Caco-2 (cell line): Measurements from ENCODE around the gene SLC10A7. TPM values are rescaled to one million over a fixed set of nuclear protein-coding genes. Genes with fewer than 3 reads are reported as not detected.

Source experiments
- BruUV-seq: library from RNA; stranded (reverse); fragments of 400-500 nt; replicated peaks from 2 replicates; lab custom pipeline; 2021; lab: Mats Ljungman, UMichigan
- CTCF ChIA-PET: fragments of 300-600 bp; sonication (Branson Sonifier 250); formaldehyde crosslinking; loops from one replicate; lab custom pipeline; 2022; ENCODE audit warnings: antibody characterized with exemption; lab: Charles Lee
- POLR2A ChIA-PET: fragments of 300-600 bp; sonication (Branson Sonifier 250); formaldehyde crosslinking; loops from one replicate; lab custom pipeline; 2022; ENCODE audit warnings: antibody characterized with exemption; lab: Charles Lee
- DNase-seq, 2 experiments: peaks; one replicate each; pipeline versions ENCODE4 v3.0.0 to v3.0.0-alpha.2; 2020 to 2022
- H3K27me3 ChIP-seq: replicated peaks from 2 replicates; pipeline ENCODE4 v1.6.0; 2011; ENCODE audit warnings: low read length; ENCODE audit not compliant: control insufficient read depth, insufficient read depth
- H3K36me3 ChIP-seq: 2 replicates; pipeline ENCODE4 v1.5.1; 2011; ENCODE audit warnings: low read length; ENCODE audit not compliant: control insufficient read depth, insufficient read depth
- H3K4me1 ChIP-seq: fragments of 250-450 bp; sonication (Bioruptor Pico); 2 replicates; pipeline ENCODE4 v1.5.1; 2020; ENCODE audit warnings: mild to moderate bottlenecking
- H3K4me3 ChIP-seq: 2 replicates; pipeline ENCODE4 v1.5.1; 2011; ENCODE audit warnings: low read depth, mild to moderate bottlenecking, control low read depth, low read length
- H3K9me3 ChIP-seq: fragments of 250-450 bp; sonication (Bioruptor Pico); 2 replicates; pipeline ENCODE4 v1.5.1; 2020; ENCODE audit warnings: mild to moderate bottlenecking, moderate library complexity
- H3K27ac Mint-ChIP-seq: one replicate; pipeline ENCODE4 v1.8.0; 2022; ENCODE audit warnings: mixed read lengths; ENCODE audit not compliant: unreplicated experiment
- H3K27me3 Mint-ChIP-seq: one replicate; pipeline ENCODE4 v1.8.0; 2022; ENCODE audit warnings: mixed read lengths; ENCODE audit not compliant: insufficient read depth, unreplicated experiment
- H3K36me3 Mint-ChIP-seq: one replicate; pipeline ENCODE4 v1.8.0; 2022; ENCODE audit warnings: mild to moderate bottlenecking, mixed read lengths; ENCODE audit not compliant: insufficient read depth, unreplicated experiment
- H3K4me1 Mint-ChIP-seq: one replicate; pipeline ENCODE4 v1.8.0; 2022; ENCODE audit warnings: low read depth, mixed read lengths; ENCODE audit not compliant: unreplicated experiment
- H3K4me3 Mint-ChIP-seq: one replicate; pipeline ENCODE4 v1.8.0; 2022; ENCODE audit warnings: mild to moderate bottlenecking, moderate library complexity, mixed read lengths; ENCODE audit not compliant: unreplicated experiment
- H3K9me3 Mint-ChIP-seq: one replicate; pipeline ENCODE4 v1.8.0; 2022; ENCODE audit warnings: mixed read lengths; ENCODE audit not compliant: unreplicated experiment
- intact Hi-C: fragments of 100-400 bp; cut with micrococcal nuclease; formaldehyde crosslinking; loops from one replicate; pipeline ENCODE4 v1.10.0; 2022; ENCODE audit not compliant: unreplicated experiment
- total RNA-seq: library from RNA; stranded (reverse); gene quantifications from 2 replicates; pipeline ENCODE4 v1.2.3, GENCODE V29; 2022
- TF ChIP-seq, protein P1 (sequence below), 2 experiments: fragments of 200-600 bp in 1 of 2; IDR thresholded peaks; 1 replicate in 1 of 2; 2 replicates in 1 of 2; pipeline versions ENCODE4 v1.5.1 to v1.8.0; 2011 to 2022; ENCODE audit warnings: antibody characterized with exemption in 1 of 2, control low read depth in 1 of 2, inconsistent platforms in 1 of 2, low read depth in 1 of 2, low read length in 1 of 2, mild to moderate bottlenecking in 1 of 2, moderate library complexity in 1 of 2; ENCODE audit not compliant: insufficient read depth in 1 of 2, severe bottlenecking in 1 of 2, unreplicated experiment in 1 of 2

The SLC10A7 gene
- total RNA-seq, 1 experiment from 2014 or later: 12.1 TPM

DNA sequence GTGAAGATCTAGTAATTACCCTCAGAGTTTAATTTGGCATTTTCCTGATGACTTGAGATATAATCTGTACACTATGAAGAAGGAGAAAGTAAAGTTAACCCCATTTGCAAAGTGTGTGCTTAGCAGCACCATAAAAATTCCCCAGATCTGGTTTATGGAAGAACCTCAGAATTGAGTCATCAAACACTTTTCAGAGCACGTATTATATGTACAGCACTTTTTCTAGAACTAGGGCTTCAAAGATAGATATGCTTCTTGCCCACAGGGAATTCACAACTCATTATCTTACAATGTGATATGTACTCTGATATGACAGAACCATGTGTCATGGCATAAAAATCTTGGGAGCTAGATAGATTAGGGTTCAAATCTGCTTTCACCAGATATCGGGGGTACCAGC lies 150.9 kb downstream of the SLC10A7 start:
- Histone ChIP-seq H3K27me3 (no peaks in the 10 kb centered on the region), H3K4me1 (peaks cover 8% of the 10 kb centered on the region; the same call in 1 of the 2 replicates), H3K36me3 (no peaks in the 10 kb centered on the region), H3K9me3 (no peaks in the 10 kb centered on the region), H3K4me3 (no peak overlapping the region)
- H3K27ac Mint-ChIP-seq: no peak overlapping the region
- intact Hi-C loops: no loop called here
- H3K4me1 Mint-ChIP-seq: peaks cover 7% of the 10 kb centered on the region
- no peak for DNase-seq
- H3K9me3 Mint-ChIP-seq: no peaks in the 10 kb centered on the region
- no TSS peak for BruUV-seq
- CTCF ChIA-PET: no interaction called here
- H3K27me3 Mint-ChIP-seq: no peaks in the 10 kb centered on the region
- H3K4me3 Mint-ChIP-seq: no peak overlapping the region
- TF ChIP-seq, protein P1, sequence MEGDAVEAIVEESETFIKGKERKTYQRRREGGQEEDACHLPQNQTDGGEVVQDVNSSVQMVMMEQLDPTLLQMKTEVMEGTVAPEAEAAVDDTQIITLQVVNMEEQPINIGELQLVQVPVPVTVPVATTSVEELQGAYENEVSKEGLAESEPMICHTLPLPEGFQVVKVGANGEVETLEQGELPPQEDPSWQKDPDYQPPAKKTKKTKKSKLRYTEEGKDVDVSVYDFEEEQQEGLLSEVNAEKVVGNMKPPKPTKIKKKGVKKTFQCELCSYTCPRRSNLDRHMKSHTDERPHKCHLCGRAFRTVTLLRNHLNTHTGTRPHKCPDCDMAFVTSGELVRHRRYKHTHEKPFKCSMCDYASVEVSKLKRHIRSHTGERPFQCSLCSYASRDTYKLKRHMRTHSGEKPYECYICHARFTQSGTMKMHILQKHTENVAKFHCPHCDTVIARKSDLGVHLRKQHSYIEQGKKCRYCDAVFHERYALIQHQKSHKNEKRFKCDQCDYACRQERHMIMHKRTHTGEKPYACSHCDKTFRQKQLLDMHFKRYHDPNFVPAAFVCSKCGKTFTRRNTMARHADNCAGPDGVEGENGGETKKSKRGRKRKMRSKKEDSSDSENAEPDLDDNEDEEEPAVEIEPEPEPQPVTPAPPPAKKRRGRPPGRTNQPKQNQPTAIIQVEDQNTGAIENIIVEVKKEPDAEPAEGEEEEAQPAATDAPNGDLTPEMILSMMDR (IDR thresholded peaks at IDR 0.05; ENCODE audit: insufficient read depth in 1 of 2, low read depth in 1 of 2, low read length in 1 of 2, severe bottlenecking in 1 of 2, unreplicated experiment in 1 of 2): no peak
- POLR2A ChIA-PET: no interaction called here
- H3K36me3 Mint-ChIP-seq: no peaks in the 10 kb centered on the region

DNA sequence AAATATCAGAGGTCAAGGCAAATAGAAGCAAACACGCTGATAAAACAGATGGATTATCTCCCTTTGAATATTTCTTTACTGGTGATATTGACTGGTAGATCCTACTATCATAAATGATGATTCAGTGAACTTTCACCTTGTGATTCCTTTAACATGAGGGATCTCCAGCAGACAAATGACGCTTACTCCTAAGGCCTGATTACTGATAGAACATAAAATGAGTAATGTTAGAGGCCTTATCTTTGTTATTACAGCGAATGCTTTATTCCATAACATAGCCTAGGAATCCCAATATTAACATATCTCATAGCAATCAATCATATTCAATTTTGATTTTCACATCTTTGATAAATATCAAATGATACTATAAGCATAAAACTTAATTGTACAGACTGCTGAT lies 152.3 kb downstream of the SLC10A7 start:
- Mint-ChIP-seq H3K27ac (no peak overlapping the region), H3K4me1 (peaks cover 7% of the 10 kb centered on the region), H3K4me3 (no peak overlapping the region), H3K9me3 (peaks cover 3% of the 10 kb centered on the region), H3K36me3 (no peaks in the 10 kb centered on the region), H3K27me3 (no peaks in the 10 kb centered on the region)
- TF ChIP-seq, protein P1 (IDR thresholded peaks at IDR 0.05; ENCODE audit: insufficient read depth in 1 of 2, low read depth in 1 of 2, low read length in 1 of 2, severe bottlenecking in 1 of 2, unreplicated experiment in 1 of 2): no peak
- POLR2A ChIA-PET: no interaction called here
- Histone ChIP-seq H3K9me3 (no peaks in the 10 kb centered on the region), H3K4me1 (peaks cover 8% of the 10 kb centered on the region; the same call in 1 of the 2 replicates), H3K27me3 (no peaks in the 10 kb centered on the region), H3K4me3 (no peak overlapping the region), H3K36me3 (no peaks in the 10 kb centered on the region)
- intact Hi-C loops: no loop called here
- CTCF ChIA-PET: no interaction called here
- BruUV-seq: no TSS peak
- DNase-seq: no peak

DNA sequence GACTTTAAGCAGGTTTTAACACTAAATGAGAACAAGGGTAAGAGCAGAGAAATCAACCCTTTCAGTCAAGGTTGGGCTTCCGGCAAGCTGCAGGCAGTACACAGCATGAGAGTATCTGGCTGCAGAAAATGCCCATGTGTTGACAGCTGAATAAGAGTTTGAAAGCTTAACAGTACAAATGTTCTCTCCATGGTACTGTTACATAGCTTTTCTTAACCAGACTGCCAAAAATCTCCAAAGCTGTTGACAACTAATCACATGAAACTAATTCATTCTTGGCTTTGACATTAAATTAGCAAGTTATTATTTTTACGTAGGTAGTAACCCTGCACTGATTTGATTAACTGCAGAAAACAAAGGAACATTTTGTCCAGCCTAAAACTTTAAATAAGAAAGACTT lies 153.5 kb downstream of the SLC10A7 start:
- Mint-ChIP-seq H3K27me3 (no peaks in the 10 kb centered on the region), H3K9me3 (peaks cover 15% of the 10 kb centered on the region), H3K4me3 (no peak overlapping the region), H3K27ac (no peak overlapping the region), H3K4me1 (peaks cover 7% of the 10 kb centered on the region), H3K36me3 (no peaks in the 10 kb centered on the region)
- Histone ChIP-seq H3K4me3 (no peak overlapping the region), H3K27me3 (no peaks in the 10 kb centered on the region), H3K36me3 (no peaks in the 10 kb centered on the region), H3K4me1 (peaks cover 8% of the 10 kb centered on the region; the same call in 1 of the 2 replicates), H3K9me3 (no peaks in the 10 kb centered on the region)
- intact Hi-C loops: no loop called here
- DNase-seq: no peak
- ChIA-PET CTCF (no interaction called here), POLR2A (no interaction called here)
- BruUV-seq: no TSS peak
- TF ChIP-seq, protein P1 (IDR thresholded peaks at IDR 0.05; ENCODE audit: insufficient read depth in 1 of 2, low read depth in 1 of 2, low read length in 1 of 2, severe bottlenecking in 1 of 2, unreplicated experiment in 1 of 2): no peak
